Gastrocnemius medialis (tissue), 4 donors: ENCODE data around the gene PIAS3. TPM values are rescaled to one million over a fixed set of nuclear protein-coding genes. Genes with fewer than 3 reads are reported as not detected.

Source experiments
- ATAC-seq, 2 donors: fragments of 150-250 bp; one replicate each; pipeline ENCODE4 v1.9.1; 2016
- DNase-seq, 2 donors: peaks; one replicate each; pipeline ENCODE4 v3.0.0-alpha.2; 2019
- H3K27ac ChIP-seq, 4 donors: fragments of 200-600 bp; sonication (generic); 1 replicate in 1 of 4; 2 replicates in 3 of 4; pipeline ENCODE4 v1.5.1; 2016 to 2018; ENCODE audit warnings: mild to moderate bottlenecking in 2 of 4, moderate library complexity in 1 of 4
- H3K27me3 ChIP-seq, 3 donors: fragments of 200-600 bp; sonication (generic) in 2 of 3; 1 replicate in 1 of 3; 2 replicates in 2 of 3; pipeline versions ENCODE4 v1.5.1 to v1.6.0; 2016 to 2019; ENCODE audit warnings: mild to moderate bottlenecking in 1 of 3, moderate library complexity in 1 of 3
- H3K36me3 ChIP-seq, 2 donors: fragments of 200-600 bp; sonication (generic) in 1 of 2; one replicate each; pipeline ENCODE4 v1.5.1; 2017 to 2018
- H3K4me1 ChIP-seq, 2 donors: fragments of 200-600 bp; sonication (generic) in 1 of 2; one replicate each; pipeline ENCODE4 v1.5.1; 2016 to 2017; ENCODE audit warnings: mild to moderate bottlenecking in 2 of 2
- H3K4me3 ChIP-seq, 4 donors: fragments of 200-600 bp; sonication (generic) in 3 of 4; 1 replicate in 1 of 4; 2 replicates in 3 of 4; pipeline ENCODE4 v1.5.1; 2016 to 2019; ENCODE audit warnings: mild to moderate bottlenecking in 2 of 4
- H3K9me3 ChIP-seq, 3 donors: fragments of 200-600 bp; sonication (generic) in 2 of 3; 1 replicate in 1 of 3; 2 replicates in 2 of 3; pipeline ENCODE4 v1.5.1; 2016 to 2019
- CTCF ChIP-seq, 5 experiments: fragments of 450-650 bp in 3 of 5; fragments of 200-600 bp in 2 of 5; sonication (generic) in 2 of 5; IDR thresholded peaks in 4 of 5; conservative IDR thresholded peaks in 1 of 5; 1 replicate in 4 of 5; 2 replicates in 1 of 5; pipeline ENCODE4 v1.5.1; 2016 to 2019; ENCODE audit warnings: antibody characterized with exemption in 5 of 5, mild to moderate bottlenecking in 3 of 5, moderate library complexity in 3 of 5
- POLR2A ChIP-seq, 2 donors: fragments of 450-650 bp; IDR thresholded peaks; one replicate each; pipeline ENCODE4 v1.6.1; 2017; ENCODE audit warnings: antibody characterized with exemption in 2 of 2, mild to moderate bottlenecking in 2 of 2, moderate library complexity in 2 of 2
- in situ Hi-C, 4 donors: fragments of 200-750 bp; cut with MboI; loops; one replicate each; pipeline versions ENCODE4 v1.15.0 to v1.8.0; 2017; ENCODE audit warnings: low sequenced_read_pairs in 4 of 4
- intact Hi-C: fragments of 100-400 bp; cut with DNase I; formaldehyde crosslinking; loops from one replicate; pipeline ENCODE4 v1.15.1; 2023; ENCODE audit warnings: low total_unique reads
- total RNA-seq, 4 donors: library from RNA; depleted of rRNA; stranded (reverse); fragments of >200 nt; gene quantifications; one replicate each; pipeline versions ENCODE4 v1.1.0 to v1.2.3, GENCODE V29; 2016

The PIAS3 gene
- total RNA-seq, 4 donors from 2014 or later, result 26.2 to 40.0 (median 35.7) TPM

- TF ChIP-seq POLR2A (IDR thresholded peaks at IDR 0.05) (no peak), CTCF (IDR thresholded peaks at IDR 0.05 in 4 of 5, conservative IDR thresholded peaks at IDR 0.05 in 1 of 5) (no peak)
- H3K36me3 ChIP-seq, result no peaks in the 10 kb centered on the region
- intact Hi-C loops (no loop called here), in situ Hi-C loops (no loop called here)
- H3K4me3 ChIP-seq, result no peak overlapping the region
- H3K9me3 ChIP-seq, result no peaks in the 10 kb centered on the region
- H3K27ac ChIP-seq, result no peak overlapping the region
- ATAC-seq (no peak), DNase-seq (no peak)
- H3K4me1 ChIP-seq, result peaks cover 10% of the 10 kb centered on the region in 2 donors
- H3K27me3 ChIP-seq, result no peaks in the 10 kb centered on the region
These were observed 25.8 kb upstream of the PIAS3 start for GRCh38 chr1:145884675-145885074.

GRCh38 chr1:145879775-145880174, 20.9 kb upstream of the PIAS3 start:
- DNase-seq, result no peak
- Histone ChIP-seq H3K27ac (no peak overlapping the region), H3K36me3 (no peaks in the 10 kb centered on the region), H3K4me3 (no peak overlapping the region), H3K4me1 (no peaks in the 10 kb centered on the region), H3K9me3 (no peaks in the 10 kb centered on the region), H3K27me3 (no peaks in the 10 kb centered on the region)
- no peak for TF ChIP-seq CTCF (IDR thresholded peaks at IDR 0.05 in 4 of 5, conservative IDR thresholded peaks at IDR 0.05 in 1 of 5)
- no peak for TF ChIP-seq POLR2A (IDR thresholded peaks at IDR 0.05)
- no peak for ATAC-seq
- in situ Hi-C loops (no loop called here), intact Hi-C loops (loop anchor here (10.0 kb wide), 1 partner anchor 55 kb away; the partner anchor contains the start of genes POLR3C and RNF115)

GRCh38 chr1:145878724-145879123, 19.8 kb upstream of the PIAS3 start:
- no peak for ATAC-seq
- intact Hi-C loops (loop anchor here (10.0 kb wide), 1 partner anchor 54 kb away; the partner anchor contains the start of genes POLR3C and RNF115), in situ Hi-C loops (no loop called here)
- no peaks in the 10 kb centered on the region for H3K9me3 ChIP-seq
- no peaks in the 10 kb centered on the region for H3K4me1 ChIP-seq
- no peak overlapping the region for H3K4me3 ChIP-seq
- H3K36me3 ChIP-seq, result no peaks in the 10 kb centered on the region
- no peak for DNase-seq
- H3K27ac ChIP-seq, result no peak overlapping the region
- TF ChIP-seq CTCF (IDR thresholded peaks at IDR 0.05 in 4 of 5, conservative IDR thresholded peaks at IDR 0.05 in 1 of 5), result no peak
- TF ChIP-seq POLR2A (IDR thresholded peaks at IDR 0.05), result no peak
- no peaks in the 10 kb centered on the region for H3K27me3 ChIP-seq

- ATAC-seq (no peak), DNase-seq (no peak)
- intact Hi-C loops, result loop anchor here (10.0 kb wide), 1 partner anchor 53 kb away; the partner anchor contains the start of genes POLR3C and RNF115
- no peak overlapping the region for H3K4me3 ChIP-seq
- no peak overlapping the region for H3K27ac ChIP-seq
- in situ Hi-C loops, result no loop called here
- no peaks in the 10 kb centered on the region for H3K27me3 ChIP-seq
- no peaks in the 10 kb centered on the region for H3K36me3 ChIP-seq
- no peak for TF ChIP-seq POLR2A (IDR thresholded peaks at IDR 0.05)
- TF ChIP-seq CTCF (IDR thresholded peaks at IDR 0.05 in 4 of 5, conservative IDR thresholded peaks at IDR 0.05 in 1 of 5), result no peak
- no peaks in the 10 kb centered on the region for H3K9me3 ChIP-seq
- peaks cover under 1% of the 10 kb centered on the region in 2 donors for H3K4me1 ChIP-seq
These were observed 19.1 kb upstream of the PIAS3 start for GRCh38 chr1:145877923-145878486.
